Osteoblast (primary cell): ENCODE measurements around the gene PFDN4. TPM values are rescaled to one million over a fixed set of nuclear protein-coding genes. Genes with fewer than 3 reads are reported as not detected.

Experiments
- DNase-seq: peaks from one replicate; pipeline ENCODE4 v3.0.0; 2011; ENCODE audit warnings: low spot score, mixed read lengths; ENCODE audit not compliant: insufficient read length; ENCODE audit errors: missing footprints
- H2AFZ ChIP-seq: 2 replicates; pipeline ENCODE4 v1.6.0; 2011; ENCODE audit warnings: mild to moderate bottlenecking, low read length
- H3K27ac ChIP-seq: 2 replicates; pipeline ENCODE4 v1.5.1; 2011; ENCODE audit warnings: mild to moderate bottlenecking, low read depth, low read length, moderate library complexity
- H3K27me3 ChIP-seq: 2 replicates; pipeline ENCODE4 v1.6.0; 2012; ENCODE audit warnings: mild to moderate bottlenecking, control low read depth, inconsistent platforms, low read length, moderate library complexity; ENCODE audit not compliant: insufficient read depth
- H3K36me3 ChIP-seq: 2 replicates; pipeline ENCODE4 v1.5.1; 2011; ENCODE audit warnings: mild to moderate bottlenecking, low read length, control low read depth, moderate library complexity; ENCODE audit not compliant: insufficient read depth
- H3K4me1 ChIP-seq: 2 replicates; pipeline ENCODE4 v1.5.1; 2011; ENCODE audit warnings: mild to moderate bottlenecking, low read length, control low read depth, moderate library complexity; ENCODE audit not compliant: insufficient read depth
- H3K4me2 ChIP-seq: 2 replicates; pipeline ENCODE4 v1.6.0; 2011; ENCODE audit warnings: mild to moderate bottlenecking, low read length; ENCODE audit not compliant: insufficient read depth
- H3K4me3 ChIP-seq: fragments of 200-600 bp; sonication (generic); 3 replicates; pipeline ENCODE4 v1.5.1; 2012; ENCODE audit warnings: mild to moderate bottlenecking, low read length, inconsistent platforms; ENCODE audit not compliant: insufficient read depth
- H3K79me2 ChIP-seq: 2 replicates; pipeline ENCODE4 v1.6.0; 2012; ENCODE audit warnings: mild to moderate bottlenecking, low read length, control low read depth, inconsistent platforms; ENCODE audit not compliant: insufficient read depth
- H3K9me3 ChIP-seq: 2 replicates; pipeline ENCODE4 v1.5.1; 2011; ENCODE audit warnings: low read depth, low read length, control low read depth
- H4K20me1 ChIP-seq: 2 replicates; pipeline ENCODE4 v1.6.0; 2012; ENCODE audit warnings: mild to moderate bottlenecking, low read length, control low read depth; ENCODE audit not compliant: insufficient read depth
- CTCF ChIP-seq: IDR thresholded peaks from 2 replicates; pipeline ENCODE4 v1.5.1; 2011; ENCODE audit warnings: mild to moderate bottlenecking, low read depth, low read length, moderate library complexity; ENCODE audit errors: extremely low read depth
- total RNA-seq: library from RNA; depleted of rRNA; stranded (reverse); fragments of >200 nt; gene quantifications from 2 replicates; pipeline ENCODE4 v1.2.3, GENCODE V29; 2012

PFDN4 gene
- total RNA-seq, 1 donor: 93.0 TPM

- Histone ChIP-seq H3K36me3 (peaks cover 8% of the 10 kb centered on the region), H3K4me3 (no peak overlapping the region), H2AFZ (no peak overlapping the region), H3K4me1 (peaks cover 9% of the 10 kb centered on the region), H4K20me1 (peaks cover 11% of the 10 kb centered on the region), H3K9me3 (no peaks in the 10 kb centered on the region), H3K79me2 (peaks cover 23% of the 10 kb centered on the region), H3K27ac (no peak overlapping the region), H3K27me3 (no peaks in the 10 kb centered on the region), H3K4me2 (no peak overlapping the region)
- DNase-seq: no peak
- TF ChIP-seq CTCF: no peak
Measured at GRCh38 chr20:54217762-54218161, 9.9 kb downstream of the PFDN4 start.

GRCh38 chr20:54218470-54218869, 10.6 kb downstream of the PFDN4 start:
- no peak overlapping the region for H3K27ac ChIP-seq
- TF ChIP-seq CTCF: no peak
- H3K4me1 ChIP-seq: peaks cover 6% of the 10 kb centered on the region
- no peaks in the 10 kb centered on the region for H3K27me3 ChIP-seq
- H3K9me3 ChIP-seq: no peaks in the 10 kb centered on the region
- H4K20me1 ChIP-seq: peaks cover 8% of the 10 kb centered on the region
- DNase-seq: no peak
- peaks cover 17% of the 10 kb centered on the region for H3K79me2 ChIP-seq
- no peak overlapping the region for H3K4me2 ChIP-seq
- H3K4me3 ChIP-seq: no peak overlapping the region
- peaks cover 8% of the 10 kb centered on the region for H3K36me3 ChIP-seq
- no peak overlapping the region for H2AFZ ChIP-seq

- Histone ChIP-seq H3K4me3 (no peak overlapping the region), H2AFZ (no peak overlapping the region), H3K4me2 (no peak overlapping the region), H3K27me3 (no peaks in the 10 kb centered on the region), H3K9me3 (no peaks in the 10 kb centered on the region), H3K79me2 (peaks cover 6% of the 10 kb centered on the region), H4K20me1 (peaks cover 2% of the 10 kb centered on the region), H3K4me1 (peaks cover 6% of the 10 kb centered on the region), H3K36me3 (peaks cover 6% of the 10 kb centered on the region), H3K27ac (no peak overlapping the region)
- DNase-seq: peak; percentile 65
- TF ChIP-seq CTCF: peak; percentile 64
Measured at GRCh38 chr20:54219751-54220426, 12.0 kb downstream of the PFDN4 start.

- Histone ChIP-seq H3K4me2 (no peak overlapping the region), H3K27me3 (no peaks in the 10 kb centered on the region), H3K27ac (no peak overlapping the region), H3K4me3 (no peak overlapping the region), H2AFZ (no peak overlapping the region), H4K20me1 (no peaks in the 10 kb centered on the region), H3K4me1 (peaks cover 6% of the 10 kb centered on the region), H3K79me2 (no peaks in the 10 kb centered on the region), H3K36me3 (peaks cover 6% of the 10 kb centered on the region), H3K9me3 (no peaks in the 10 kb centered on the region)
- no peak for TF ChIP-seq CTCF
- no peak for DNase-seq
Measured at GRCh38 chr20:54220722-54221121, 12.8 kb downstream of the PFDN4 start.
